Measurements from ENCODE around the gene OSBP2.
A peak's percentile ranks its signal among the peaks of the same experiment; 100 is the strongest.
"Not testable (repeated sequence)": the region's sequence is repeated elsewhere in the genome, so short reads cannot be mapped to it uniquely, and the experiment has no call there.

OSBP2 gene

DNA sequence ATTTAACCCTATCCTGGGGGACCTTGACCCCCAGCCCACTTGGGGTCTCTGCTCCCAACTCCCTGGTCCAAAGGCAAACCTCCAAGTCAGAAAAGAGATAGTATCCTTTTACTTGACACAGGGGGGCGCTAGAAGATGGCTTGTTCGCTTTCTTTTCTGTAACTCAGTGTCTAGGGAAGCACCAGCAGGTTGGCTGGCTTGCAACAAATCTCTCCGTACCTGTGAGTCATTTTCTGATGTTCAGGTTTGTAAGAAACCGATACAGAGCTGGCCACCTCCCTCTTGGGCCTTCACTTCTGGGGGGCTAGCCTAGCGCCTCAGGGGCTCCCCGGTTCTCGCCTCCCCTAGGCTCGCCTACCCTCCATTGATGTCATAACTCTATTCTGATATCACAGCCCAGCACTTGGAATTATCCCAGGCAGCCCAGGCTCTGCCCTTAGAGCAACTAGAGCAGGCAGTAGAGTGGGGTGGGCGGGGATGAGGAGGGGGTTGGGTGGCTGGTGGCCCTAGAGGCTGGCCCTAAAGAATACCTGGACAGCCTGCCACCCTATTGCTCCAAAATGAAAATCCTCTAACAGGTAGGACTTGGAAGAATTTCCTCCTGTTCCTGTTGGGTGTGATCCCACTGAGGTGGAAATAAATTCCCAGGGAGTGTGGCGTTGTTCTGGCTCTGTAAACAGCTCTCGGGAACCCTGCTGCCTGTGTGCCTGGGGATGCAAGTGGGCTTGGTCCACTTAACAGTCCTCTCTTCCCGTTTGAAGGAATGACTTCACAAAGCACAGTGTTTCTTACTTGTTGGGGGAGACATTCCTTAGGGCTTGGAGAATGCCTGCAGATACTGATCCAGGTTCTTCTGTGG, 69.4 kb downstream of the OSBP2 start:
- DNase-seq (ENCODE audit: low spot score), result peak; percentile 27

GRCh38 chr22:30767661-30768060, 73.0 kb downstream of the OSBP2 start:
- no peak for DNase-seq (ENCODE audit: low spot score)

- no peak for DNase-seq (ENCODE audit: low spot score)
Observed at GRCh38 chr22:30770716-30771115, 76.0 kb downstream of the OSBP2 start.

DNA sequence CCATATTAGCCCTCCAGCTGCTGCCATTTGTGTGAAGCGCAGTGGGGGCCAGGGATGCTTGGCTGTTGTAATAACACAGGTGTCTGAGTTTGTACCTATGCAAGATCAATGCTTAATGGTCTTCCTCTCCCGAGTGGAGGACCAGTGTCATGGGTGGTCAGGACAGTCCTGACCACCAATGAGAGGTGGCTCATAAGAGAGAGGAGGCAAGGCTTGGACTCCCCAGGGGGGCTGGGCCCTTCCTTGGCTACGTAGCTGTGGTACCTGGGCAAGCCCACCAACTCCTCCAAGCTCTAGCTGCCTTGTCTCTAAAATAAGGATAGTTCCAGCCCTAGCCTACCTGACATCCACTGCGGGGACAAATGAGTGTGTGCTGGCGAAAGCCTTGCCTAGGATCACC, 79.2 kb downstream of the OSBP2 start:
- no peak for DNase-seq (ENCODE audit: low spot score)

GRCh38 chr22:30774566-30774965, 79.9 kb downstream of the OSBP2 start:
- DNase-seq (ENCODE audit: low spot score), result no peak

DNA sequence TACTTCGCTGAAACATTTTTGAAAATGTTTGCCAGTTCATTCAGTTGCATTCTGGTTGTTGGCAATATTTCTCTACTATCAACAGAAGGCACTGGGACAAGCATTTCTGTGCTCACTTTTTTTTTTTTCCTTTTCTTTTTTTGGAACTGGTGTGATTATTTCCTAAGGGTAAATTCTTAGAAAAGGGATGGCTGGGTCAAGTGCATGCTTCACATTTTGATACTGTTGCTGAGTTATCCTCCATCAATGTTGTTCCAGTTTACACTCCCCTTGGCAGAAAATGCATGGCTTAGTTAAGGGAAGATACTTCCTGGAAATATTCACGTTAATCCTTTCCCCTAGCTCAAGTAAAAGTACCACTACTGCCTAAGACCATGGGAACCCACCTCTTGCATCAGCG, 81.8 kb downstream of the OSBP2 start:
- DNase-seq (ENCODE audit: low spot score), result no peak

GRCh38 chr22:30777146-30777545, 82.5 kb downstream of the OSBP2 start:
- not testable (repeated sequence) for DNase-seq (ENCODE audit: low spot score)

- DNase-seq (ENCODE audit: low spot score), result no peak
Observed at GRCh38 chr22:30777587-30777986, 82.9 kb downstream of the OSBP2 start.

DNA sequence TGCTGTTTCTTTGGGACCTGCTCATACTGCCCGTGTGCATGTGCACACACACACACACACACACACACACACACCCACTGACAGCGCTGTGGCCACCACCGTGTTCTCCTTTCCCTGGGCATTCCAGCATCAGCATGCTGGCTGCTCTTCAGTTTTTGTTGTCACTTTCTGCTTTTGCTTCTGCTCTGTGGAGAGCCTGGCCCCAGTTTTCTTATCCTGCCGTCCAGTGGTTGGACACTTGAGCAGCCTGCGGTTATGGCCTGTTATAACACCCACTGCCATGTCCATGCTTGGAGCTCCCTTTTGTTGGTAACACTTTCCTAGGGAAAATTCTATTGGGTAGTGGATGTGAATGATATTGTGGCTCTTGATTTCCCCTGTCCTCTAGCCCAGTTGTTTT, 83.6 kb downstream of the OSBP2 start:
- DNase-seq (ENCODE audit: low spot score), result no peak

DNA sequence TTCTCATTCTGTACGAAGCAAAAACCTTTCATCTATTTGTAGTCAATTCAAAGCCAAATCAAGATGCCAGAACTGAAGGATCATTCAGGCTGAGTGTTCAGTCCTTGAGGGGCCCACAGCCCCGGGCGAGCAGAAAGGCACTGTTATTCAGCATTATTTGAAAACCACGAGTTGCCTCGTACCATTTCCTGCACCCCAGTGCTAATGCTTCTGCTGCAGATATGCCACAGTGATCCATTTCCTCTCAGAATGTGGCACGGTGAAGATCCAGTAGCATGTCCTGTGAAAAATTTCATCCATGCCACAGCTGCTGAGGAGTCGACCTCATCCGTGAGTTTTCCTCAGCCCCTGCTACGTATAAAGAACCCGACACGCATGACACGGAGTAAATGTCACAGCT, 85.4 kb downstream of the OSBP2 start:
- no peak for DNase-seq (ENCODE audit: low spot score)

GRCh38 chr22:30781271-30781875, 86.7 kb downstream of the OSBP2 start:
- no peak for DNase-seq (ENCODE audit: low spot score)

GRCh38 chr22:30782613-30783012, 87.9 kb downstream of the OSBP2 start:
- no peak for DNase-seq (ENCODE audit: low spot score)

- no peak for DNase-seq (ENCODE audit: low spot score)
Observed at GRCh38 chr22:30783021-30783420, 88.3 kb downstream of the OSBP2 start.

DNA sequence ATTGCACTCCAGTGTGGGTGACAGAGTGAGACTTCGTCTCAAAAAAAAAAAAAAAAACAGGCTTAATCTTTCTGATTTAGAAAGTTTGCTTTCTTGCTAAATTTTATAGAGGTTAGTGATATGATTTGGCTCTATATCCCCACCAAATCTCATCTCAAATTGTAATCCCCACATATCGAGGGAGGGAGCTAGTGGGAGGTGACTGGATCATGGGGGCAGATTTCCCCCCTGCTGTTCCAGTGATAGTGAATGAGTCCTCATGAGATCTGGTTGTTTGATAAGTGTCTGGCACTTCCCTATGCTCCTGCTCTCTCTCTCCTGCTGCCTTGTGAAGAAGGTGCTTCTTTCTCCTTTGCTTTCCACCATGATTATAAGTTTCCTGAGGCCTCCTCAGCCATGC, 90.9 kb downstream of the OSBP2 start:
- DNase-seq (ENCODE audit: low spot score), result no peak

DNA sequence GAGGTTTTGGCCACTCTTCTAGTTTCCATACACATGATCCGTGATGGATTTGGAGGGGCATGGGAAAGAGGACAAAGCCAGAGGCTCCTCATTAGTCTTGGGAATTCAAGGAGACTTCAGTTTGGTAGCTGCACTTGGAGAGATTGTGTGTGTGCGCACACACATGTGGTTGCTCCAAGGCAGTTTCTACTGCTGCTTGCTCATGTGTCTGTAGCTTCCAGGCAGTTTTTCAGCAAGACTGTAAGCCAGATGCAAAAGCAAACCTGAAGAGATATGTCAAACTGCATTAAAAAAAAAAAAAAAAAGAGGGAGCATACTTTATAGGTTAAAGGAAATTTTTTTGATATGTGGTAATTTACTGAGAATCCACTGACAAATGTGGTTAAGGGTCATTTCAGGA, 95.7 kb downstream of the OSBP2 start:
- DNase-seq (ENCODE audit: low spot score), result no peak

- no peak for DNase-seq (ENCODE audit: low spot score)
Observed at GRCh38 chr22:30792456-30792855, 97.8 kb downstream of the OSBP2 start.

- DNase-seq (ENCODE audit: low spot score), result no peak
Observed at GRCh38 chr22:30795118-30795517, 100.4 kb downstream of the OSBP2 start.

DNA sequence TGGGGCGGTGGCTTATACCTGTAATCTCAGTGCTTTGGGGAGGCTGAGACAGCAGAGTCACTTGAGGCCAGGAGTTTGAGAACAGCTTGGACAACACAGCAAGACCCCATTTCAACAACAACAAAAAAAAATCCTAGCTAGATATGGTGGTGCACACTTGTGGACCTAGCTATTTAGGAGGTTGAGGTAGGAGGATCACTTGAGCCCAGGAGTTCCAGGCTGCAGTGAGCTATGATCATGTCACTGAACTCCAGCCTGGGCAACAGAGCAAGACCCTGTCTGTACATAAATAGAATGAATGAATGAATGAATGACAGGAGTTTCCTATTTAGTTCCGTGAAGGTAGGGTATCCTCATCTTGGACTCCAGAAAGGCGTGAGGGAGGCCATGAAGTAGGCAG, 107.0 kb downstream of the OSBP2 start:
- DNase-seq (ENCODE audit: low spot score), result no peak

DNA sequence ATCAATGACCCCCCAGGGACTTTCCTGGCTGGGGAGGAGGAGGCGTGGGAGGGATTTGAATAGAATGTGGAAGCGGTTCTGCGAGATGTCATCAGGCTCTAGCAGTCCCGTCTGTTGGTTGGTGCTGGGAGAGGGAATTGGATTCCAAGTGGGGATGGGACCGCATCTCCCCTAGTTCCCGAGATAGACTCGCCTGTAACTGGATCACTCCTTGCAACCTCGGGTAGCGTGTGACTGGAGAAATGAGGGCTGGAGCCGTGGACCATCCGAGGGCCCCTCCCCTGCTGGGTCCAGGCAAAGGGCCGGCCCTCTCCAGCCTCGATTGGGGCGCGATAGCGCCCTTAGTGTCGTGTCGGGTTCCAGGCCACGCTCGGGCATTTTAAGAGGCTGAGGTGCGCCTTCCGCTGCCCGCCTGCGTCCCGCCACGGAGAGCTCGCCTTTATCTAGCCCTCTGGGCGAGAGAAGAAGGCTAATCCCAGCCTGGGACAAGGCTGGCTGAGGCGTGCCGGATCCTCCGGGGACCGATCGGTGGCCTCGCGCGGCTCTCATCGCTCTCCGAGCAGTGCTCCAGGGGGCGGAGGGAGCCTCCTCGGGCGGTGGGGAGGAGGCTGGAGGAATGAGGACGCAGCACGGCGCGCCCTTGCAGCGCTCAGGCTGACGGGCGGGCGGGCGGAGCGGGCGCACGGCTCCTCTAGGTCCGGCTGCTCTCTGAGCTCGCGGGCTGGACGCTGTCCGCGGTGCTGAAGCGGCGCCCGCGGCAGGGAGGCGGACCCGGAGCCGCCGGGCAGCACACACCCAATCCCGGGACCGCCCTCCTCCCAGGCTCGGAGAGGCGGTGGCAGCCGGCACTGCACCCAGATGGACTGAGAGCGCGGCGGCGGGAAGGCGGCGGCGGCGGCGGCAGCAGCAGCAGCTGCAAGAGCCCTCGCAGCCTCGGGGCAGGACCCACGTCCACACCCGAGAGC, 107.8 kb downstream of the OSBP2 start:
- peak; percentile 76 for DNase-seq (ENCODE audit: low spot score)

GRCh38 chr22:30803679-30804078, 109.0 kb downstream of the OSBP2 start:
- DNase-seq (ENCODE audit: low spot score), result no peak

- no peak for DNase-seq (ENCODE audit: low spot score)
Observed at GRCh38 chr22:30804626-30805025, 110.0 kb downstream of the OSBP2 start.

DNA sequence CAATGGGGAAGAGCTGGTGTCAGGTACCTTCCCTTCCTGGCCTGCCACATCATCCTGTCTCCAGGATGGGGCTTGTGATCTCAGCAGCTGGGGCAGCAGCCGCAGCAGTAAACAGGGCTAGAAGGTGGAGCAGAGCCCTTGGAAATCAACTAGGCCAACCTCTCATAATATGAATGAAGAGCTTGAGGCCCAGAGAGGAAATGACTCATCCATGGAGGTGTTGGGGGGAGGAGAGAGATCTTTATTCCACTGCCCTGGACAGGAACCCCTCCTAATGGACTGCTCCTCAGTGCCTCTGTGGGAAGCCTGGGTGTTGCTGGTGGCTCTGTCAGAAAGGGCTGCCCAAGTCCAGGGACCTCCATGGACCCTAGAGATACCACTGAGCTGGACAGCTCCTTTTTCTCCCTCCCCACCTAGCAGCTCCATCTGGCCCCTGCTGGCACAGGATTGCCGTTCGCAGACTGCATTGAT, 111.8 kb downstream of the OSBP2 start:
- no peak for DNase-seq (ENCODE audit: low spot score)
